Thyroid gland (tissue), 4 donors: ENCODE results near the gene SLC6A6. TPM values are rescaled to one million over a fixed set of nuclear protein-coding genes. Genes with fewer than 3 reads are reported as not detected.

ENCODE experiments used
- DNase-seq, 2 donors: peaks; one replicate each; pipeline ENCODE4 v3.0.0-alpha.2; 2019
- H3K27ac ChIP-seq, 3 donors: fragments of 200-600 bp; sonication (generic); 1 replicate in 2 of 3; 2 replicates in 1 of 3; pipeline ENCODE4 v1.5.1; 2016 to 2019; ENCODE audit warnings: mild to moderate bottlenecking in 1 of 3, moderate library complexity in 1 of 3
- H3K27me3 ChIP-seq: fragments of 200-600 bp; sonication (generic); one replicate; pipeline ENCODE4 v1.5.1; 2019
- H3K36me3 ChIP-seq, 2 donors: fragments of 200-600 bp; sonication (generic); one replicate each; pipeline ENCODE4 v1.5.1; 2016 to 2019
- H3K4me1 ChIP-seq, 2 donors: fragments of 200-600 bp; sonication (generic); one replicate each; pipeline ENCODE4 v1.5.1; 2017 to 2019
- H3K4me3 ChIP-seq, 3 donors: fragments of 200-600 bp; sonication (generic); replicated peaks in 1 of 3; 1 replicate in 2 of 3; 2 replicates in 1 of 3; pipeline ENCODE4 v1.5.1; 2016; ENCODE audit warnings: mild to moderate bottlenecking in 1 of 3
- H3K9me3 ChIP-seq: fragments of 200-600 bp; sonication (generic); one replicate; pipeline ENCODE4 v1.5.1; 2017
- CTCF ChIP-seq, 6 experiments: fragments of 200-600 bp in 3 of 6; fragments of 450-650 bp in 3 of 6; sonication (generic) in 3 of 6; IDR thresholded peaks; one replicate each; pipeline ENCODE4 v1.5.1; 2016 to 2019; ENCODE audit warnings: antibody characterized with exemption in 6 of 6, mild to moderate bottlenecking in 2 of 6, inconsistent platforms in 1 of 6, moderate library complexity in 1 of 6
- POLR2A ChIP-seq, 2 donors: fragments of 450-650 bp; IDR thresholded peaks; one replicate each; pipeline ENCODE4 v1.6.1; 2017; ENCODE audit warnings: antibody characterized with exemption in 2 of 2, mild to moderate bottlenecking in 2 of 2, moderate library complexity in 1 of 2
- WGBS, 2 donors: methylation state at CpG; one replicate each; pipeline ENCODE4 v1.1.5; 2017; 5-methylcytosine and 5-hydroxymethylcytosine counted together
- intact Hi-C: fragments of 100-400 bp; cut with DNase I; formaldehyde crosslinking; loops from one replicate; pipeline ENCODE4 v1.15.1; 2023
- total RNA-seq, 4 donors: library from RNA; depleted of rRNA; stranded (reverse); fragments of >200 nt; gene quantifications; one replicate each; pipeline ENCODE4 v1.2.3, GENCODE V29; 2016

SLC6A6 gene
- total RNA-seq, 4 donors from 2014 or later = 42.7 to 98.0 (median 72.5) TPM

- Histone ChIP-seq H3K4me3 (no peak overlapping the region), H3K27me3 (no peaks in the 10 kb centered on the region), H3K36me3 (peaks cover 10 to 16% of the 10 kb centered on the region in 2 donors), H3K4me1 (peaks cover 23 to 42% of the 10 kb centered on the region in 2 donors), H3K27ac (no peak overlapping the region), H3K9me3 (no peaks in the 10 kb centered on the region)
- WGBS, 2 donors = 75 to 81% methylated on average over 14 of the region's 18 CpGs
- intact Hi-C loops = no loop called here
- TF ChIP-seq CTCF (IDR thresholded peaks at IDR 0.05) (no peak), POLR2A (IDR thresholded peaks at IDR 0.05) (no peak)
- DNase-seq = no peak
Measured at GRCh38 chr3:14441240-14441919, 39.0 kb downstream of the SLC6A6 start.

- WGBS, 2 donors = 97 to 98% methylated on average over 6 of the region's 6 CpGs
Measured at GRCh38 chr3:14441920-14442300, 39.5 kb downstream of the SLC6A6 start.

GRCh38 chr3:14444380-14444779 lies 42.0 kb downstream of the SLC6A6 start:
- no peak overlapping the region for H3K4me3 ChIP-seq
- no peaks in the 10 kb centered on the region for H3K9me3 ChIP-seq
- H3K27me3 ChIP-seq = no peaks in the 10 kb centered on the region
- peaks cover 26 to 30% of the 10 kb centered on the region in 2 donors for H3K36me3 ChIP-seq
- TF ChIP-seq CTCF (IDR thresholded peaks at IDR 0.05) (no peak), POLR2A (IDR thresholded peaks at IDR 0.05) (no peak)
- no peak for DNase-seq
- peaks cover 15 to 34% of the 10 kb centered on the region in 2 donors for H3K4me1 ChIP-seq
- intact Hi-C loops = no loop called here
- no peak overlapping the region for H3K27ac ChIP-seq
- WGBS, 2 donors = 95 to 97% methylated on average over 6 of the region's 6 CpGs

More at GRCh38 chr3:14441920-14442300, 39.5 kb downstream of the SLC6A6 start:
- intact Hi-C loops = no loop called here
- H3K9me3 ChIP-seq = no peaks in the 10 kb centered on the region
- H3K36me3 ChIP-seq = peaks cover 14 to 19% of the 10 kb centered on the region in 2 donors
- H3K27ac ChIP-seq = no peak overlapping the region
- DNase-seq = no peak
- no peak overlapping the region for H3K4me3 ChIP-seq
- H3K4me1 ChIP-seq = peaks cover 23 to 38% of the 10 kb centered on the region in 2 donors
- no peak for TF ChIP-seq POLR2A (IDR thresholded peaks at IDR 0.05)
- no peak for TF ChIP-seq CTCF (IDR thresholded peaks at IDR 0.05)
- H3K27me3 ChIP-seq = no peaks in the 10 kb centered on the region

- Histone ChIP-seq H3K4me3 (no peak overlapping the region), H3K27ac (no peak overlapping the region), H3K4me1 (peaks cover under 1 to 22% of the 10 kb centered on the region in 2 donors), H3K36me3 (peaks cover 26 to 30% of the 10 kb centered on the region in 2 donors), H3K27me3 (no peaks in the 10 kb centered on the region), H3K9me3 (no peaks in the 10 kb centered on the region)
- 95 to 96% methylated on average over 4 of the region's 4 CpGs for WGBS, 2 donors
- DNase-seq = no peak
- intact Hi-C loops = no loop called here
- TF ChIP-seq CTCF (IDR thresholded peaks at IDR 0.05) (no peak), POLR2A (IDR thresholded peaks at IDR 0.05) (no peak)
Measured at GRCh38 chr3:14445773-14446172, 43.4 kb downstream of the SLC6A6 start.

GRCh38 chr3:14446988-14447570 lies 44.7 kb downstream of the SLC6A6 start:
- TF ChIP-seq CTCF (IDR thresholded peaks at IDR 0.05) (no peak), POLR2A (IDR thresholded peaks at IDR 0.05) (no peak)
- no peak for DNase-seq
- no peak overlapping the region for H3K4me3 ChIP-seq
- intact Hi-C loops = no loop called here
- no peaks in the 10 kb centered on the region for H3K27me3 ChIP-seq
- peaks cover 26 to 30% of the 10 kb centered on the region in 2 donors for H3K36me3 ChIP-seq
- WGBS, 2 donors = 100% methylated on average over 1 of the region's 1 CpG
- peaks cover 7 to 19% of the 10 kb centered on the region in 2 donors for H3K4me1 ChIP-seq
- H3K27ac ChIP-seq = no peak overlapping the region
- no peaks in the 10 kb centered on the region for H3K9me3 ChIP-seq
